DMS 273 treated with DMSO at 0.1 percent for 48 hours (cell line): ENCODE results near the gene CCDC33.

Source experiments
- DNase-seq: peaks from one replicate; lab custom pipeline; 2025; lab: John Stamatoyannopoulos, UW

The CCDC33 gene

GRCh38 chr15:74312445-74313007 lies 76.4 kb downstream of the CCDC33 start:
- peak; percentile 68 for DNase-seq

- DNase-seq, result no peak
Observed at GRCh38 chr15:74313889-74314288, 77.8 kb downstream of the CCDC33 start.

- DNase-seq, result no peak
Observed at GRCh38 chr15:74314795-74315438, 78.8 kb downstream of the CCDC33 start.

GRCh38 chr15:74315626-74316025 lies 79.5 kb downstream of the CCDC33 start:
- DNase-seq, result no peak

- no peak for DNase-seq
Observed at GRCh38 chr15:74316141-74316540, 80.0 kb downstream of the CCDC33 start.

- no peak for DNase-seq
Observed at GRCh38 chr15:74317820-74318375, 81.8 kb downstream of the CCDC33 start.

- DNase-seq, result no peak
Observed at GRCh38 chr15:74318376-74319137, 82.4 kb downstream of the CCDC33 start.

- DNase-seq, result no peak
Observed at GRCh38 chr15:74319138-74319460, 83.0 kb downstream of the CCDC33 start.

- no peak for DNase-seq
Observed at GRCh38 chr15:74319596-74320351, 83.6 kb downstream of the CCDC33 start.

GRCh38 chr15:74320352-74321247 lies 84.5 kb downstream of the CCDC33 start:
- DNase-seq, result no peak

GRCh38 chr15:74322558-74323180 lies 86.5 kb downstream of the CCDC33 start:
- DNase-seq, result no peak

- no peak for DNase-seq
Observed at GRCh38 chr15:74324714-74325113, 88.6 kb downstream of the CCDC33 start.

GRCh38 chr15:74326746-74327145 lies 90.6 kb downstream of the CCDC33 start:
- no peak for DNase-seq

- no peak for DNase-seq
Observed at GRCh38 chr15:74327756-74328155, 91.6 kb downstream of the CCDC33 start.

GRCh38 chr15:74328331-74329056 lies 92.4 kb downstream of the CCDC33 start:
- DNase-seq, result no peak

- DNase-seq, result no peak
Observed at GRCh38 chr15:74330861-74331408, 94.8 kb downstream of the CCDC33 start.

GRCh38 chr15:74332011-74332410 lies 95.9 kb downstream of the CCDC33 start:
- no peak for DNase-seq

- DNase-seq, result no peak
Observed at GRCh38 chr15:74332611-74333010, 96.5 kb downstream of the CCDC33 start.

- no peak for DNase-seq
Observed at GRCh38 chr15:74333093-74333492, 97.0 kb downstream of the CCDC33 start.

GRCh38 chr15:74333662-74334061 lies 97.5 kb downstream of the CCDC33 start:
- DNase-seq, result no peak
